ENCODE measurements around the gene CEP350. TPM values are rescaled to one million over a fixed set of nuclear protein-coding genes. Genes with fewer than 3 reads are reported as not detected.

The CEP350 gene
- total RNA-seq, 1 donor from 2014 or later = 42.2 TPM

DNA sequence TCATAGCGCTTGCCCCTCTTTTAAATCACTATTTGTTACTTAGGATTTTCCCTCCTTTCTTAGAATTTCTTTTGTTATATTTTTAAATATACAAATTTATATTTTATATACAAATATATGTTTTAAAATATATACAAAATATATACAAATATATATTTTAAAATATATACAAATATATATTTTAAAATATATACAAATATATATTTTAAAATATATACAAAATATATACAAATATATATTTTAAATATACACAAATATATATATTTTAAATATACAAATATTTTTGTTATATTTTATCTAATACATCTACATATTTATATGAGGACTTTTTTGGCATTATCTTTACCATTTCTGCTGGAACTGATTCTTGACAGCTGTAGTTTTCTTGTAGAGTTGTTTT, 149.2 kb downstream of the CEP350 start:
- TF ChIP-seq, protein P1, sequence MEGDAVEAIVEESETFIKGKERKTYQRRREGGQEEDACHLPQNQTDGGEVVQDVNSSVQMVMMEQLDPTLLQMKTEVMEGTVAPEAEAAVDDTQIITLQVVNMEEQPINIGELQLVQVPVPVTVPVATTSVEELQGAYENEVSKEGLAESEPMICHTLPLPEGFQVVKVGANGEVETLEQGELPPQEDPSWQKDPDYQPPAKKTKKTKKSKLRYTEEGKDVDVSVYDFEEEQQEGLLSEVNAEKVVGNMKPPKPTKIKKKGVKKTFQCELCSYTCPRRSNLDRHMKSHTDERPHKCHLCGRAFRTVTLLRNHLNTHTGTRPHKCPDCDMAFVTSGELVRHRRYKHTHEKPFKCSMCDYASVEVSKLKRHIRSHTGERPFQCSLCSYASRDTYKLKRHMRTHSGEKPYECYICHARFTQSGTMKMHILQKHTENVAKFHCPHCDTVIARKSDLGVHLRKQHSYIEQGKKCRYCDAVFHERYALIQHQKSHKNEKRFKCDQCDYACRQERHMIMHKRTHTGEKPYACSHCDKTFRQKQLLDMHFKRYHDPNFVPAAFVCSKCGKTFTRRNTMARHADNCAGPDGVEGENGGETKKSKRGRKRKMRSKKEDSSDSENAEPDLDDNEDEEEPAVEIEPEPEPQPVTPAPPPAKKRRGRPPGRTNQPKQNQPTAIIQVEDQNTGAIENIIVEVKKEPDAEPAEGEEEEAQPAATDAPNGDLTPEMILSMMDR (IDR thresholded peaks at IDR 0.05) = no peak
- H3K4me3 Mint-ChIP-seq (ENCODE audit: unreplicated experiment) = no peak overlapping the region
- no peak overlapping the region for H3K27ac Mint-ChIP-seq (ENCODE audit: unreplicated experiment)
- H3K27me3 Mint-ChIP-seq (ENCODE audit: unreplicated experiment) = no peaks in the 10 kb centered on the region
- no peaks in the 10 kb centered on the region for H3K9me3 Mint-ChIP-seq (ENCODE audit: unreplicated experiment)
- no peak for DNase-seq (ENCODE audit: extremely low spot score, unreplicated experiment)
- H3K4me1 Mint-ChIP-seq (ENCODE audit: unreplicated experiment) = no peaks in the 10 kb centered on the region
- peaks cover 45% of the 10 kb centered on the region for H3K36me3 Mint-ChIP-seq (ENCODE audit: unreplicated experiment)

DNA sequence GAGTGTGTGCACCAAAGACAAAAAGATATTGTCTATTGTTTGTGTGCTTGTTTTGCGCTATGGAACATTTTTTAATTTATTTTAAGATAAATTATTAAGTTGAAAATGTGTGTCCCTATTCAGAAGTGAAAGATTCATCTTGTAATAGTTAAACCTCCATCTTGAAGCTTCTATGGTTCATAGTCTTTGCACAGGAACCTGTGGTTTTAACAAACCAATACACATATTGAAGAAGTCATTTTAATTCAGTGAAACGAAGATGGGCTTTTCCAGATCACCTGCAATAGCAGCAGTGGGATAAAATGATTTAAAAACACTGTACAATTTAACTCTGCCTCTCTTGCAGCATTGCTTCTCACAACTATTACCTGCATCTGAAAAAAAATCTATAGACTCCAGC, 157.5 kb downstream of the CEP350 start:
- peaks cover 44% of the 10 kb centered on the region for H3K36me3 Mint-ChIP-seq (ENCODE audit: unreplicated experiment)
- no peak overlapping the region for H3K27ac Mint-ChIP-seq (ENCODE audit: unreplicated experiment)
- no peak for DNase-seq (ENCODE audit: extremely low spot score, unreplicated experiment)
- peaks cover 7% of the 10 kb centered on the region for H3K9me3 Mint-ChIP-seq (ENCODE audit: unreplicated experiment)
- TF ChIP-seq, protein P1 (IDR thresholded peaks at IDR 0.05) = no peak
- no peaks in the 10 kb centered on the region for H3K27me3 Mint-ChIP-seq (ENCODE audit: unreplicated experiment)
- no peak overlapping the region for H3K4me3 Mint-ChIP-seq (ENCODE audit: unreplicated experiment)
- no peaks in the 10 kb centered on the region for H3K4me1 Mint-ChIP-seq (ENCODE audit: unreplicated experiment)

DNA sequence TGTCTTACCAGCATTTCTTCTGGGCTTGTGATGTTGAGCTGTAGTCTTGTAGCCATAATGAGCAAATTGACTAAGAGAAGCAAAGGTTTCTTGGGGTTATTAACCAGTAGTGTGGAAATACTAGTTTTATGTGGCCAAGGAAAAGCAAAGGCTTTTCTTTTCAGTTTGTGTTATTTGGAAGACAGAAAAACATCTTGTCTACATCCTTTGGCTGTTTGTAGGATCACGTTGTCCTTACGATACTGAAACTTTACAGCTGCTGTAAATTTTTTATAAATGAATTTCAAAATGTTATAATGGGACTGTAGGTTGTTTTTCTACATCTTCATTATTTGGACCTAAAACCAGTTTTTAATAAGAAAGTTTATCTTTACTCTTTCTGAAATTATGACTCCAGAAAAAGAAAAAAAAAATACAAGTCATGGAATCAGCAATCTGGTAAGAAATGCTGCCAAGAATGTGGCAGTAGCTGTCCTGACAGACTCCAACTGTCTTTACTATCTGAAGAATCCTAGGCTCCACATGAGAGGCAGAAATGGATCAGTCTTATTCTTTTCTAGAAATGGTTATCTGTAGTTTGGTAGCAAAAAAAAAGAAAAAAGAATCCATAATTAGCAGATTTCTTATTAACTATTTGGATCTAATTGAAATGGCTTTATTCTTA, 158.5 kb downstream of the CEP350 start:
- peaks cover 7% of the 10 kb centered on the region for H3K4me1 Mint-ChIP-seq (ENCODE audit: unreplicated experiment)
- H3K4me3 Mint-ChIP-seq (ENCODE audit: unreplicated experiment) = no peak overlapping the region
- TF ChIP-seq, protein P1 (IDR thresholded peaks at IDR 0.05) = no peak
- H3K36me3 Mint-ChIP-seq (ENCODE audit: unreplicated experiment) = peaks cover 41% of the 10 kb centered on the region
- no peak for DNase-seq (ENCODE audit: extremely low spot score, unreplicated experiment)
- H3K27me3 Mint-ChIP-seq (ENCODE audit: unreplicated experiment) = no peaks in the 10 kb centered on the region
- peaks cover 11% of the 10 kb centered on the region for H3K9me3 Mint-ChIP-seq (ENCODE audit: unreplicated experiment)
- H3K27ac Mint-ChIP-seq (ENCODE audit: unreplicated experiment) = no peak overlapping the region

DNA sequence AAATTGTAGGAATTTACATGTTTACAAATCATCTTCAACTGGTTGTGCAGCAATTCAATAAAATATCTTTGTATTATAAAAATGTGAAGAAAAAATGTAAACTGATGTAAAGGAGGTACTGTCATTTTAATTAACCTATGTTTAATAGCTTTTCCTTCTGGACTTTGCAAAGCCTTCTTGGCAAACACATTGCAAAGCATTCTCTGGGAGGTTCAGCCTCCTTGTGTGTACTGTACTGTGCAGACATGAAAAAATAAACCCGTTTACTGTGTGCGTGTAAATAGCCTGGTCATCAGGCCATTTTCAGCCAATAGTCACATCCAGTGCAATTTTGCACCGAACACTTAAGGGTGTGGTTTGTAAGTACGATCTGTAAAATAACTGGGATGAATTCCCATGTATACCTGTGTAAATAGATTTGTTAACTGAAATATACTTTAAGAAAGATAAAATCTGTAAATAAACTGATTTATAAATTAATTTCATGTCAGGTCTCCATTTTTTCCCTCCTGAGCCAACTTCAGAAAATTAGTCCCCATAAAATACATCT, 159.9 kb downstream of the CEP350 start:
- H3K9me3 Mint-ChIP-seq (ENCODE audit: unreplicated experiment) = peaks cover 11% of the 10 kb centered on the region

More for the DNA sequence above, 159.9 kb downstream of the CEP350 start:
- H3K27ac Mint-ChIP-seq (ENCODE audit: unreplicated experiment) = no peak overlapping the region
- no peaks in the 10 kb centered on the region for H3K27me3 Mint-ChIP-seq (ENCODE audit: unreplicated experiment)
- H3K4me3 Mint-ChIP-seq (ENCODE audit: unreplicated experiment) = no peak overlapping the region
- H3K4me1 Mint-ChIP-seq (ENCODE audit: unreplicated experiment) = peaks cover 7% of the 10 kb centered on the region
- DNase-seq (ENCODE audit: extremely low spot score, unreplicated experiment) = no peak
- TF ChIP-seq, protein P1 (IDR thresholded peaks at IDR 0.05) = no peak
- H3K36me3 Mint-ChIP-seq (ENCODE audit: unreplicated experiment) = peaks cover 40% of the 10 kb centered on the region

Data from osteocyte (in vitro differentiated cells).